ENCODE measurements around the gene SLC30A4. TPM values are rescaled to one million over a fixed set of nuclear protein-coding genes. Genes with fewer than 3 reads are reported as not detected.
A peak's percentile ranks its signal among the peaks of the same experiment; 100 is the strongest.

Gene SLC30A4
- total and polyA plus RNA-seq, 2 donors (not counting 1 experiment from before 2014, with no cell fraction given): 6.7 to 9.1 TPM

DNA sequence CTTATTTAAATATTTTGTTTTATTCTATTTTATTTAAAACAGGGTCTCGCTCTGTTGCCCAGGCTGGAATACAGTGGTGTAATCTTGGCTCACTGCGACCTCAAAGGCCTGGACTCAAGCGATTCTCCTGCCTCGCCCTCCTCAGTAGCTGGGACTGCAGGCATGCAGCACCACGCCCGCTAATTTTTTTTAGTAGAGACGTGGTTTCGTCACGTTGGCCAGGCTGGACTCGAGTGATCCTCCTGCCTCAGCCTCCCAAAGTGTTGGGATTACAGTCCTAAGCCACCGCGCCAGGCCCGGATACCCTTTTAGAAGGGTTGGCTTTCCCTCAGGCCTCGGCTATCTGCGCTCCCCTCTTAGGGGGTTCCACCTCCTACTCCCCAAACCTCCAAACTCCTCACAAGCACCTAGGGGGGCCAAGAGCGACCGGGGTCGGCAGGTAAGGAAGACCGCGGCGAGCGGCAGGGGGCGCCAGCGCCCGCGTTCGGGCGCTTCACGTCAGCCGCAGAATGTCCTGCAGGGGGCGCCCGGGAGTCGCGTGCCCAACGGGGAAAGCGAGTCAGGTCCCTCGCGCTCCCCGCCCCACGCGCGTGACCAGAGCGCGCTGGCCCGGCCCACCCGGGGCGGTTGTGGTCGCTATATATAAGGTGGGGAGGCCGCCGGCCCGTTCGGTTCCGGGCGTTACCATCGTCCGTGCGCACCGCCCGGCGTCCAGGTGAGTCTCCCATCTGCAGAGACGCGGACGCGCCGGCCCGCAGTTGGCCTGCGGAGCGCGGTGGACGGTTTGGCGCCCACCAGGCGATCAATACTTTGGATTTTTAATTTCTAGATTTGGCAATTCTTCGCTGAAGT lies 92.4 kb downstream of the SLC30A4 start:
- Histone ChIP-seq H3K27ac (ENCODE audit: low read length in 2 of 2) (no peak overlapping the region), H3K9me3 (ENCODE audit: control extremely low read depth in 1 of 3, control insufficient read depth in 2 of 3, insufficient read depth in 1 of 3, low read length in 2 of 3) (no peaks in the 10 kb centered on the region), H2AFZ (ENCODE audit: insufficient read depth, low read depth, low read length, poor library complexity, severe bottlenecking) (peak overlapping the region; percentile 81), H3K27me3 (replicated peaks in 1 of 4; ENCODE audit: control extremely low read depth in 1 of 4, control insufficient read depth in 3 of 4, insufficient read depth in 4 of 4, low read length in 3 of 4) (peaks cover 0 to 10% (median 1%) of the 10 kb centered on the region in 4 experiments), H3K36me3 (replicated peaks in 1 of 2; ENCODE audit: control extremely low read depth in 1 of 2, control insufficient read depth in 1 of 2, extremely low read depth in 1 of 2, insufficient read depth in 2 of 2, low read length in 1 of 2) (no peaks in the 10 kb centered on the region), H3K4me2 (replicated peaks; ENCODE audit: low read depth, low read length, poor library complexity, severe bottlenecking) (peak overlapping the region; percentile 76), H3K9ac (ENCODE audit: low read length) (peak overlapping the region; percentile 53), H3K79me2 (ENCODE audit: control insufficient read depth, insufficient read depth, low read length) (no peaks in the 10 kb centered on the region), H4K20me1 (ENCODE audit: control insufficient read depth, insufficient read depth, low read length, poor library complexity, severe bottlenecking) (no peaks in the 10 kb centered on the region), H3K4me1 (ENCODE audit: control insufficient read depth in 2 of 2, insufficient read depth in 2 of 2, low read length in 2 of 2) (peaks cover 4 to 8% of the 10 kb centered on the region in 2 donors), H3K4me3 (ENCODE audit: control extremely low read depth in 1 of 5, extremely low read depth in 1 of 5, insufficient read depth in 1 of 5, low read depth in 2 of 5, low read length in 4 of 5) (peak overlapping the region in 4 of 5 experiments; percentile 27 to 55 (median 51))
- ChIA-PET CTCF (interaction anchor here (0.6 to 3.6 kb wide), 36 partner anchors 9 to 845 kb away, joined by 3 to 156 read pairs (median 4); partner anchors contain the start of genes BLOC1S6 and SQOR), POLR2A (no interaction called here)
- Mint-ChIP-seq H3K27ac (no peak overlapping the region), H3K9me3 (ENCODE audit: insufficient read depth) (no peaks in the 10 kb centered on the region), H3K4me3 (peak overlapping the region; percentile 67), H3K4me1 (peaks cover 2% of the 10 kb centered on the region), H3K27me3 (peaks cover 6% of the 10 kb centered on the region)
- TF ChIP-seq, protein P1, sequence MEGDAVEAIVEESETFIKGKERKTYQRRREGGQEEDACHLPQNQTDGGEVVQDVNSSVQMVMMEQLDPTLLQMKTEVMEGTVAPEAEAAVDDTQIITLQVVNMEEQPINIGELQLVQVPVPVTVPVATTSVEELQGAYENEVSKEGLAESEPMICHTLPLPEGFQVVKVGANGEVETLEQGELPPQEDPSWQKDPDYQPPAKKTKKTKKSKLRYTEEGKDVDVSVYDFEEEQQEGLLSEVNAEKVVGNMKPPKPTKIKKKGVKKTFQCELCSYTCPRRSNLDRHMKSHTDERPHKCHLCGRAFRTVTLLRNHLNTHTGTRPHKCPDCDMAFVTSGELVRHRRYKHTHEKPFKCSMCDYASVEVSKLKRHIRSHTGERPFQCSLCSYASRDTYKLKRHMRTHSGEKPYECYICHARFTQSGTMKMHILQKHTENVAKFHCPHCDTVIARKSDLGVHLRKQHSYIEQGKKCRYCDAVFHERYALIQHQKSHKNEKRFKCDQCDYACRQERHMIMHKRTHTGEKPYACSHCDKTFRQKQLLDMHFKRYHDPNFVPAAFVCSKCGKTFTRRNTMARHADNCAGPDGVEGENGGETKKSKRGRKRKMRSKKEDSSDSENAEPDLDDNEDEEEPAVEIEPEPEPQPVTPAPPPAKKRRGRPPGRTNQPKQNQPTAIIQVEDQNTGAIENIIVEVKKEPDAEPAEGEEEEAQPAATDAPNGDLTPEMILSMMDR (IDR thresholded peaks at IDR 0.05): peak; percentile 100
- TF ChIP-seq EZH2 (IDR thresholded peaks at IDR 0.05; ENCODE audit: borderline replicate concordance, insufficient read depth, low read depth, low read length, poor library complexity, severe bottlenecking): no peak
- DNase-seq: peak; percentile 89
- WGBS (ENCODE audit: insufficient coverage): 11% methylated on average over 73 of the region's 73 CpGs
- intact Hi-C loops (cut with micrococcal nuclease): loop anchor here (1.0 kb wide), 3 partner anchors 27 to 184 kb away; no protein-coding TSS in a partner anchor
- peak; percentile 90 for ATAC-seq (ENCODE audit: low read depth)

Small RNA genes within 50 kb of the gene (small RNA-seq; reads per million reads assigned to genes)
- gene DPPA5P2 (ENCODE audit: insufficient read length, low read depth, low replicate concordance) (not detected), gene SNORA41B (ENCODE audit: insufficient read length, low read depth, low replicate concordance) (not detected)

Other genes with a start within 250 kb of the SLC30A4 start
- 16.6 and 18.2 TPM in 2 replicates for gene GATM, start 144.2 kb downstream of the SLC30A4 start, total RNA-seq
- 7.3 and 9.6 TPM in 2 replicates for gene GATM, start 144.2 kb downstream of the SLC30A4 start, polyA plus RNA-seq
- 51.3 and 60.8 TPM in 2 replicates for gene BLOC1S6, start 64.6 kb upstream of the SLC30A4 start, total RNA-seq
- 12.4 and 23.3 TPM in 2 replicates for gene BLOC1S6, start 64.6 kb upstream of the SLC30A4 start, polyA plus RNA-seq
- 24.3 and 25.6 TPM in 2 replicates for gene SQOR, start 112.3 kb upstream of the SLC30A4 start, total RNA-seq
- gene SQOR, start 112.3 kb upstream of the SLC30A4 start, polyA plus RNA-seq: 25.2 and 29.1 TPM in 2 replicates

All from B cell (primary cell).